SK-N-SH (cell line): ENCODE results near the gene HAUS7. TPM values are rescaled to one million over a fixed set of nuclear protein-coding genes. Genes with fewer than 3 reads are reported as not detected.

Source experiments
- CTCF ChIA-PET: fragments of 300-600, 350-600 bp; formaldehyde crosslinking; extraction: SDS; loops from one replicate; lab custom pipeline; 2021; lab: Yijun Ruan, JAX
- POLR2A ChIA-PET: fragments of 350-600 bp; sonication (Branson Sonifier 250); formaldehyde crosslinking; extraction: SDS; loops from one replicate; lab custom pipeline; 2020; ENCODE audit warnings: antibody characterized with exemption, inconsistent platforms; lab: Yijun Ruan, JAX
- DNase-seq: peaks from one replicate; pipeline ENCODE4 v3.0.0; 2012
- H2AFZ ChIP-seq: fragments of 200-600 bp; sonication (generic); 2 replicates; pipeline ENCODE4 v1.8.1; 2016; ENCODE audit warnings: antibody characterized with exemption, mild to moderate bottlenecking, low read depth
- H3F3A ChIP-seq: fragments of 200-600 bp; sonication (generic); replicated peaks from 2 replicates; pipeline ENCODE3; 2016; ENCODE audit warnings: antibody characterized with exemption, mild to moderate bottlenecking; ENCODE audit not compliant: insufficient read depth
- H3K27ac ChIP-seq, 2 experiments: fragments of 200-500 bp in 1 of 2; fragments of 200-600 bp in 1 of 2; sonication (Bioruptor generic) in 1 of 2; sonication (generic), shearing (Covaris generic) in 1 of 2; 2 replicates each; pipeline versions ENCODE4 v1.5.1 to v1.6.1; 2014 to 2016; ENCODE audit warnings: low read depth in 2 of 2, inconsistent platforms in 1 of 2, low read length in 1 of 2, mild to moderate bottlenecking in 1 of 2, mixed read lengths in 1 of 2
- H3K27me3 ChIP-seq: fragments of 200-600 bp; sonication (generic), shearing (Covaris generic); 2 replicates; pipeline ENCODE4 v1.6.1; 2016; ENCODE audit warnings: mixed run types; ENCODE audit not compliant: insufficient read depth
- H3K36me3 ChIP-seq, 2 experiments: fragments of 200-500 bp in 1 of 2; fragments of 200-600 bp in 1 of 2; sonication (Bioruptor generic) in 1 of 2; sonication (generic) in 1 of 2; replicated peaks in 1 of 2; 2 replicates each; pipeline versions ENCODE3 to v1.5.1; 2014 to 2016; ENCODE audit warnings: low read length in 1 of 2, mild to moderate bottlenecking in 1 of 2; ENCODE audit not compliant: insufficient read depth in 2 of 2, control insufficient read depth in 1 of 2
- H3K4me1 ChIP-seq, 2 experiments: fragments of 200-500 bp in 1 of 2; fragments of 200-600 bp in 1 of 2; sonication (Bioruptor generic) in 1 of 2; sonication (generic), shearing (Covaris generic) in 1 of 2; 2 replicates each; pipeline versions ENCODE4 v1.5.1 to v1.6.1; 2014 to 2016; ENCODE audit warnings: low read depth in 1 of 2, low read length in 1 of 2, mixed run types in 1 of 2; ENCODE audit not compliant: insufficient read depth in 2 of 2, control insufficient read depth in 1 of 2
- H3K4me2 ChIP-seq: fragments of 200-600 bp; sonication (generic), shearing (Covaris generic); 2 replicates; pipeline ENCODE4 v1.6.1; 2017; ENCODE audit warnings: mixed run types
- H3K4me3 ChIP-seq, 2 experiments: fragments of 200-500 bp in 1 of 2; fragments of 200-600 bp in 1 of 2; sonication (Bioruptor generic) in 1 of 2; sonication (generic), shearing (Covaris generic) in 1 of 2; 2 replicates each; pipeline versions ENCODE4 v1.5.1 to v1.8.1; 2014 to 2016; ENCODE audit warnings: low read depth in 2 of 2, inconsistent platforms in 1 of 2, low read length in 1 of 2, mild to moderate bottlenecking in 1 of 2, mixed read lengths in 1 of 2, moderate library complexity in 1 of 2
- H3K79me2 ChIP-seq: fragments of 200-600 bp; sonication (generic); 2 replicates; pipeline ENCODE4 v1.8.1; 2017; ENCODE audit warnings: mild to moderate bottlenecking; ENCODE audit not compliant: insufficient read depth
- H3K9ac ChIP-seq: fragments of 200-600 bp; sonication (generic); 2 replicates; pipeline ENCODE4 v1.6.1; 2017; ENCODE audit warnings: mixed run types
- H3K9me2 ChIP-seq: fragments of 200-600 bp; sonication (generic); 2 replicates; pipeline ENCODE4 v1.6.1; 2017; ENCODE audit warnings: mixed run types
- H3K9me3 ChIP-seq: fragments of 200-600 bp; sonication (generic); 2 replicates; pipeline ENCODE4 v1.6.1; 2017; ENCODE audit warnings: mixed run types, mild to moderate bottlenecking, moderate library complexity
- H4K20me1 ChIP-seq: fragments of 200-600 bp; sonication (generic); 2 replicates; pipeline ENCODE4 v1.6.1; 2017; ENCODE audit warnings: mild to moderate bottlenecking, mixed run types; ENCODE audit not compliant: insufficient read depth
- ELF1 ChIP-seq: IDR thresholded peaks from 2 replicates; pipeline ENCODE4 v1.4.0; 2012
- EZH2phosphoT487 ChIP-seq: fragments of 200-600 bp; sonication (generic); IDR thresholded peaks from 2 replicates; pipeline ENCODE4 v1.6.1; 2017; ENCODE audit warnings: low read depth, mixed run types, mild to moderate bottlenecking, antibody characterized with exemption, moderate library complexity, borderline replicate concordance
- FOXM1 ChIP-seq: IDR thresholded peaks from 2 replicates; pipeline ENCODE4 v1.4.0; 2012; ENCODE audit warnings: low read depth, mild to moderate bottlenecking
- GABPA ChIP-seq: IDR thresholded peaks from 2 replicates; pipeline ENCODE4 v1.4.0; 2012; ENCODE audit warnings: low read depth, mild to moderate bottlenecking
- JUND ChIP-seq: IDR thresholded peaks from 2 replicates; pipeline ENCODE4 v1.4.0; 2012
- MEF2A ChIP-seq: IDR thresholded peaks from 2 replicates; pipeline ENCODE4 v1.4.0; 2012; ENCODE audit warnings: low read depth, borderline replicate concordance
- MXI1 ChIP-seq: IDR thresholded peaks from 2 replicates; pipeline ENCODE4 v1.6.1; 2012; ENCODE audit warnings: mild to moderate bottlenecking, low read depth, low read length, improper control_type of control experiment
- NFIC ChIP-seq: IDR thresholded peaks from 2 replicates; pipeline ENCODE4 v1.4.0; 2012; ENCODE audit warnings: borderline replicate concordance
- RCOR1 ChIP-seq: fragments of 150-350 bp; IDR thresholded peaks from 2 replicates; pipeline ENCODE4 v1.6.1; 2017; ENCODE audit warnings: antibody characterized with exemption, low read length
- RFX5 ChIP-seq: IDR thresholded peaks from 2 replicates; pipeline ENCODE4 v1.6.1; 2012; ENCODE audit warnings: mild to moderate bottlenecking, improper control_type of control experiment, low read length
- RXRA ChIP-seq: IDR thresholded peaks from 2 replicates; pipeline ENCODE4 v1.4.0; 2012; ENCODE audit warnings: low read depth, mild to moderate bottlenecking, borderline replicate concordance
- SIN3A ChIP-seq: IDR thresholded peaks from 2 replicates; pipeline ENCODE4 v1.6.1; 2012; ENCODE audit warnings: low read depth, mild to moderate bottlenecking, low read length, moderate library complexity, borderline replicate concordance
- TCF12 ChIP-seq: IDR thresholded peaks from 2 replicates; pipeline ENCODE4 v1.4.0; 2012
- YY1 ChIP-seq: IDR thresholded peaks from 2 replicates; pipeline ENCODE4 v1.4.0; 2012; ENCODE audit warnings: low read depth, mild to moderate bottlenecking
- WGBS: methylation state at CpG from one replicate; pipeline ENCODE4 v1.1.6; 2017; ENCODE audit warnings: low lambda C conversion rate; 5-methylcytosine and 5-hydroxymethylcytosine counted together
- polyA plus RNA-seq, 3 experiments: library from polyadenylated mRNA; depleted of rRNA; stranded (reverse); fragments of >200 nt; gene quantifications; 2 replicates each; pipeline ENCODE4 v1.2.3, GENCODE V29; 2012
- TF ChIP-seq, protein P1 (sequence below): fragments of 150-350 bp; IDR thresholded peaks from 2 replicates; pipeline ENCODE4 v1.6.1; 2016; ENCODE audit warnings: mild to moderate bottlenecking, low read depth, low read length
- TF ChIP-seq, protein P2 (sequence below): IDR thresholded peaks from 2 replicates; pipeline ENCODE4 v1.6.1; 2012; ENCODE audit warnings: mild to moderate bottlenecking, low read depth, low read length, moderate library complexity
- TF ChIP-seq, protein P3 (sequence below): IDR thresholded peaks from 2 replicates; pipeline ENCODE4 v1.4.0; 2012; ENCODE audit warnings: low read depth, borderline replicate concordance
- TF ChIP-seq, protein P4 (sequence below): fragments of 200-600 bp; sonication (generic); IDR thresholded peaks from 2 replicates; pipeline ENCODE4 v1.6.1; 2017; ENCODE audit warnings: antibody characterized with exemption, mild to moderate bottlenecking, moderate library complexity
- TF ChIP-seq, protein P5 (sequence below): IDR thresholded peaks from 2 replicates; pipeline ENCODE4; 2012
- TF ChIP-seq, protein P6 (sequence below): fragments of 150-350 bp; IDR thresholded peaks from 2 replicates; pipeline ENCODE4 v1.6.1; 2017; ENCODE audit warnings: antibody characterized with exemption, low read length, low read depth, borderline replicate concordance

HAUS7 gene
- polyA plus RNA-seq, 1 of the 3 experiments (the other 2 are of a cell fraction) = 39.7 TPM

DNA sequence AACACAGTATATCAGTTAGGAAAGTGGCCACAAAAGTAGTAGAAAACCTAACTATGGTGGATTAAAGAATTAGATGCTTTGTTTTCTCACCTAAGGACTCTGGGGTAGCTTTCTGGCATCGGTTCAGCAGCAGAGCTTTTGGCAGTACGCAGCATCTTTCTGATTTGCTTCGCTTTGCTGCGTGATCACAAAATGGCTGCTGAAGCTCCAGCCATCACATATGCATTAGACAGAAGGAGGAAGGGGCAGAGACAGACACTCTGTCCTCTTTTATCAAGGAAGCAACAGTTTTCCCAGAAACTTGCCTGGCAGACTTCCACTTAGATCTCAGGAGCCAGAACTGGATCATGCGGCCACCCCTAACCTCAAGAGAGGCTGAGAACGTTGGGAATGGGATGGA is 39.6 kb downstream of the HAUS7 start:
- H3K4me2 ChIP-seq = no peak overlapping the region
- CTCF ChIA-PET = no interaction called here
- no peaks in the 10 kb centered on the region for H3K4me1 ChIP-seq
- H2AFZ ChIP-seq = no peak overlapping the region
- no peak for DNase-seq
- H3K4me3 ChIP-seq = no peak overlapping the region
- H3K79me2 ChIP-seq = no peaks in the 10 kb centered on the region
- TF ChIP-seq, protein P1, sequence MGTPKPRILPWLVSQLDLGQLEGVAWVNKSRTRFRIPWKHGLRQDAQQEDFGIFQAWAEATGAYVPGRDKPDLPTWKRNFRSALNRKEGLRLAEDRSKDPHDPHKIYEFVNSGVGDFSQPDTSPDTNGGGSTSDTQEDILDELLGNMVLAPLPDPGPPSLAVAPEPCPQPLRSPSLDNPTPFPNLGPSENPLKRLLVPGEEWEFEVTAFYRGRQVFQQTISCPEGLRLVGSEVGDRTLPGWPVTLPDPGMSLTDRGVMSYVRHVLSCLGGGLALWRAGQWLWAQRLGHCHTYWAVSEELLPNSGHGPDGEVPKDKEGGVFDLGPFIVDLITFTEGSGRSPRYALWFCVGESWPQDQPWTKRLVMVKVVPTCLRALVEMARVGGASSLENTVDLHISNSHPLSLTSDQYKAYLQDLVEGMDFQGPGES = no peak
- no peak for TF ChIP-seq TCF12
- TF ChIP-seq SIN3A = no peak
- no peak for TF ChIP-seq RCOR1
- no peak for TF ChIP-seq RXRA
- no peak for TF ChIP-seq YY1
- TF ChIP-seq ELF1 = no peak
- no peak for TF ChIP-seq JUND
- no peak for TF ChIP-seq GABPA
- TF ChIP-seq, protein P2, sequence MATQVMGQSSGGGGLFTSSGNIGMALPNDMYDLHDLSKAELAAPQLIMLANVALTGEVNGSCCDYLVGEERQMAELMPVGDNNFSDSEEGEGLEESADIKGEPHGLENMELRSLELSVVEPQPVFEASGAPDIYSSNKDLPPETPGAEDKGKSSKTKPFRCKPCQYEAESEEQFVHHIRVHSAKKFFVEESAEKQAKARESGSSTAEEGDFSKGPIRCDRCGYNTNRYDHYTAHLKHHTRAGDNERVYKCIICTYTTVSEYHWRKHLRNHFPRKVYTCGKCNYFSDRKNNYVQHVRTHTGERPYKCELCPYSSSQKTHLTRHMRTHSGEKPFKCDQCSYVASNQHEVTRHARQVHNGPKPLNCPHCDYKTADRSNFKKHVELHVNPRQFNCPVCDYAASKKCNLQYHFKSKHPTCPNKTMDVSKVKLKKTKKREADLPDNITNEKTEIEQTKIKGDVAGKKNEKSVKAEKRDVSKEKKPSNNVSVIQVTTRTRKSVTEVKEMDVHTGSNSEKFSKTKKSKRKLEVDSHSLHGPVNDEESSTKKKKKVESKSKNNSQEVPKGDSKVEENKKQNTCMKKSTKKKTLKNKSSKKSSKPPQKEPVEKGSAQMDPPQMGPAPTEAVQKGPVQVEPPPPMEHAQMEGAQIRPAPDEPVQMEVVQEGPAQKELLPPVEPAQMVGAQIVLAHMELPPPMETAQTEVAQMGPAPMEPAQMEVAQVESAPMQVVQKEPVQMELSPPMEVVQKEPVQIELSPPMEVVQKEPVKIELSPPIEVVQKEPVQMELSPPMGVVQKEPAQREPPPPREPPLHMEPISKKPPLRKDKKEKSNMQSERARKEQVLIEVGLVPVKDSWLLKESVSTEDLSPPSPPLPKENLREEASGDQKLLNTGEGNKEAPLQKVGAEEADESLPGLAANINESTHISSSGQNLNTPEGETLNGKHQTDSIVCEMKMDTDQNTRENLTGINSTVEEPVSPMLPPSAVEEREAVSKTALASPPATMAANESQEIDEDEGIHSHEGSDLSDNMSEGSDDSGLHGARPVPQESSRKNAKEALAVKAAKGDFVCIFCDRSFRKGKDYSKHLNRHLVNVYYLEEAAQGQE = no peak
- TF ChIP-seq, protein P3, sequence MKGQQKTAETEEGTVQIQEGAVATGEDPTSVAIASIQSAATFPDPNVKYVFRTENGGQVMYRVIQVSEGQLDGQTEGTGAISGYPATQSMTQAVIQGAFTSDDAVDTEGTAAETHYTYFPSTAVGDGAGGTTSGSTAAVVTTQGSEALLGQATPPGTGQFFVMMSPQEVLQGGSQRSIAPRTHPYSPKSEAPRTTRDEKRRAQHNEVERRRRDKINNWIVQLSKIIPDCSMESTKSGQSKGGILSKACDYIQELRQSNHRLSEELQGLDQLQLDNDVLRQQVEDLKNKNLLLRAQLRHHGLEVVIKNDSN = no peak
- TF ChIP-seq, protein P4, sequence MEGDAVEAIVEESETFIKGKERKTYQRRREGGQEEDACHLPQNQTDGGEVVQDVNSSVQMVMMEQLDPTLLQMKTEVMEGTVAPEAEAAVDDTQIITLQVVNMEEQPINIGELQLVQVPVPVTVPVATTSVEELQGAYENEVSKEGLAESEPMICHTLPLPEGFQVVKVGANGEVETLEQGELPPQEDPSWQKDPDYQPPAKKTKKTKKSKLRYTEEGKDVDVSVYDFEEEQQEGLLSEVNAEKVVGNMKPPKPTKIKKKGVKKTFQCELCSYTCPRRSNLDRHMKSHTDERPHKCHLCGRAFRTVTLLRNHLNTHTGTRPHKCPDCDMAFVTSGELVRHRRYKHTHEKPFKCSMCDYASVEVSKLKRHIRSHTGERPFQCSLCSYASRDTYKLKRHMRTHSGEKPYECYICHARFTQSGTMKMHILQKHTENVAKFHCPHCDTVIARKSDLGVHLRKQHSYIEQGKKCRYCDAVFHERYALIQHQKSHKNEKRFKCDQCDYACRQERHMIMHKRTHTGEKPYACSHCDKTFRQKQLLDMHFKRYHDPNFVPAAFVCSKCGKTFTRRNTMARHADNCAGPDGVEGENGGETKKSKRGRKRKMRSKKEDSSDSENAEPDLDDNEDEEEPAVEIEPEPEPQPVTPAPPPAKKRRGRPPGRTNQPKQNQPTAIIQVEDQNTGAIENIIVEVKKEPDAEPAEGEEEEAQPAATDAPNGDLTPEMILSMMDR = no peak
- no peak for TF ChIP-seq MEF2A
- no peak for TF ChIP-seq MXI1
- no peak for TF ChIP-seq RFX5
- TF ChIP-seq NFIC = no peak
- no peak for TF ChIP-seq EZH2phosphoT487
- TF ChIP-seq, protein P5, sequence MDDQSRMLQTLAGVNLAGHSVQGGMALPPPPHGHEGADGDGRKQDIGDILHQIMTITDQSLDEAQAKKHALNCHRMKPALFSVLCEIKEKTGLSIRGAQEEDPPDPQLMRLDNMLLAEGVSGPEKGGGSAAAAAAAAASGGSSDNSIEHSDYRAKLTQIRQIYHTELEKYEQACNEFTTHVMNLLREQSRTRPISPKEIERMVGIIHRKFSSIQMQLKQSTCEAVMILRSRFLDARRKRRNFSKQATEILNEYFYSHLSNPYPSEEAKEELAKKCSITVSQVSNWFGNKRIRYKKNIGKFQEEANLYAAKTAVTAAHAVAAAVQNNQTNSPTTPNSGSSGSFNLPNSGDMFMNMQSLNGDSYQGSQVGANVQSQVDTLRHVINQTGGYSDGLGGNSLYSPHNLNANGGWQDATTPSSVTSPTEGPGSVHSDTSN = no peak
- TF ChIP-seq, protein P6, sequence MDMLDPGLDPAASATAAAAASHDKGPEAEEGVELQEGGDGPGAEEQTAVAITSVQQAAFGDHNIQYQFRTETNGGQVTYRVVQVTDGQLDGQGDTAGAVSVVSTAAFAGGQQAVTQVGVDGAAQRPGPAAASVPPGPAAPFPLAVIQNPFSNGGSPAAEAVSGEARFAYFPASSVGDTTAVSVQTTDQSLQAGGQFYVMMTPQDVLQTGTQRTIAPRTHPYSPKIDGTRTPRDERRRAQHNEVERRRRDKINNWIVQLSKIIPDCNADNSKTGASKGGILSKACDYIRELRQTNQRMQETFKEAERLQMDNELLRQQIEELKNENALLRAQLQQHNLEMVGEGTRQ = no peak
- no peak for TF ChIP-seq FOXM1
- TF ChIP-seq, all 33 proteins: peak for 0
- no peaks in the 10 kb centered on the region for H3K9me2 ChIP-seq
- H3K36me3 ChIP-seq = no peaks in the 10 kb centered on the region
- no peak overlapping the region for H3K27ac ChIP-seq
- H4K20me1 ChIP-seq = no peaks in the 10 kb centered on the region
- no peaks in the 10 kb centered on the region for H3F3A ChIP-seq
- WGBS = 48% methylated on average over 6 of the region's 6 CpGs
- POLR2A ChIA-PET = no interaction called here
- H3K9ac ChIP-seq = no peak overlapping the region
- H3K27me3 ChIP-seq = peaks cover 42% of the 10 kb centered on the region; the same call in 1 of the 2 replicates
- no peaks in the 10 kb centered on the region for H3K9me3 ChIP-seq
